ENCODE data around the gene MYO1H. TPM values are rescaled to one million over a fixed set of nuclear protein-coding genes. Genes with fewer than 3 reads are reported as not detected.
"Not testable (repeated sequence)": the region's sequence is repeated elsewhere in the genome, so short reads cannot be mapped to it uniquely, and the experiment has no call there.

MYO1H gene
- total and polyA plus RNA-seq, 4 experiments from 2014 or later = not detected

GRCh38 chr12:109307051-109307450 lies 40.6 kb upstream of the MYO1H start:
- Mint-ChIP-seq H3K4me1 (peaks cover 5 to 14% (median 11%) of the 10 kb centered on the region in 4 donors), H3K4me3 (no peak overlapping the region), H3K27me3 (peaks cover 42 to 59% of the 10 kb centered on the region in 2 donors), H3K9me3 (peaks cover 0 to 2% (median 0%) of the 10 kb centered on the region in 8 donors), H3K27ac (no peak overlapping the region), H3K36me3 (no peaks in the 10 kb centered on the region)
- Histone ChIP-seq H3K27ac (ENCODE audit: low read depth, low read length) (no peak overlapping the region), H3K36me3 (ENCODE audit: insufficient read depth, low read length) (no peaks in the 10 kb centered on the region), H3K4me1 (ENCODE audit: insufficient read depth, low read length) (peaks cover 9% of the 10 kb centered on the region), H3K27me3 (ENCODE audit: insufficient read depth, low read length) (peaks cover 19% of the 10 kb centered on the region), H3K9me3 (ENCODE audit: control insufficient read depth in 1 of 2, low read length in 2 of 2) (no peaks in the 10 kb centered on the region), H3K4me3 (ENCODE audit: low read length in 2 of 2) (no peak overlapping the region)
- ChIA-PET POLR2A (ENCODE audit: partially characterized antibody) (no interaction called here), CTCF (ENCODE audit: partially characterized antibody) (no interaction called here)
- DNase-seq = no peak
- intact Hi-C loops (cut with micrococcal nuclease) = no loop called here

- peaks cover 50 to 54% of the 10 kb centered on the region in 2 donors for H3K27me3 Mint-ChIP-seq
- intact Hi-C loops (cut with micrococcal nuclease) = no loop called here
- H3K4me3 Mint-ChIP-seq = peak within 1 kb of the TSS; percentile 69 to 88 (median 86)
- no peak within 1 kb of the TSS for H3K27ac ChIP-seq (ENCODE audit: low read depth, low read length)
- no peaks in the 10 kb centered on the region for H3K9me3 ChIP-seq (ENCODE audit: control insufficient read depth in 1 of 2, low read length in 2 of 2)
- H3K4me1 Mint-ChIP-seq = peaks cover 5 to 14% (median 11%) of the 10 kb centered on the region in 4 donors
- peaks cover 9% of the 10 kb centered on the region for H3K4me1 ChIP-seq (ENCODE audit: insufficient read depth, low read length)
- H3K36me3 Mint-ChIP-seq = no peaks in the 10 kb centered on the region
- ChIA-PET POLR2A (ENCODE audit: partially characterized antibody) (no interaction called here), CTCF (ENCODE audit: partially characterized antibody) (no interaction called here)
- peaks cover 0 to 2% (median 0%) of the 10 kb centered on the region in 8 donors for H3K9me3 Mint-ChIP-seq
- H3K27me3 ChIP-seq (ENCODE audit: insufficient read depth, low read length) = peaks cover 19% of the 10 kb centered on the region
- H3K4me3 ChIP-seq (ENCODE audit: low read length in 2 of 2) = peak within 1 kb of the TSS in 1 of 2 donors; percentile 43
- no peak within 1 kb of the TSS for H3K27ac Mint-ChIP-seq
- no peaks in the 10 kb centered on the region for H3K36me3 ChIP-seq (ENCODE audit: insufficient read depth, low read length)
- DNase-seq = no peak
Measured at GRCh38 chr12:109308534-109309380, 38.9 kb upstream of the MYO1H start, which contains the start of gene FOXN4. Gene FOXN4, minus strand, starts transcription at chr12:109309284. Its CDS starts 963 bp downstream, at chr12:109308321.

- H3K9me3 Mint-ChIP-seq = peaks cover 0 to 2% (median 0%) of the 10 kb centered on the region in 8 donors
- intact Hi-C loops (cut with micrococcal nuclease) = no loop called here
- peaks cover 19% of the 10 kb centered on the region for H3K27me3 ChIP-seq (ENCODE audit: insufficient read depth, low read length)
- DNase-seq = peak in 2 of 5 donors; percentile 1 to 7
- H3K4me1 Mint-ChIP-seq = peaks cover 5 to 14% (median 11%) of the 10 kb centered on the region in 4 donors
- no peak overlapping the region for H3K27ac Mint-ChIP-seq
- no peaks in the 10 kb centered on the region for H3K9me3 ChIP-seq (ENCODE audit: control insufficient read depth in 1 of 2, low read length in 2 of 2)
- H3K36me3 Mint-ChIP-seq = no peaks in the 10 kb centered on the region
- H3K36me3 ChIP-seq (ENCODE audit: insufficient read depth, low read length) = no peaks in the 10 kb centered on the region
- ChIA-PET POLR2A (ENCODE audit: partially characterized antibody) (no interaction called here), CTCF (ENCODE audit: partially characterized antibody) (no interaction called here)
- H3K27me3 Mint-ChIP-seq = peaks cover 48 to 49% of the 10 kb centered on the region in 2 donors
- peak overlapping the region in 1 of 2 donors; percentile 43 for H3K4me3 ChIP-seq (ENCODE audit: low read length in 2 of 2)
- H3K27ac ChIP-seq (ENCODE audit: low read depth, low read length) = no peak overlapping the region
- H3K4me3 Mint-ChIP-seq = peak overlapping the region; percentile 69 to 88 (median 86)
- H3K4me1 ChIP-seq (ENCODE audit: insufficient read depth, low read length) = peaks cover 9% of the 10 kb centered on the region
Measured at GRCh38 chr12:109309381-109310246, 38.1 kb upstream of the MYO1H start.

- POLR2A ChIA-PET (ENCODE audit: partially characterized antibody) = no interaction called here
- Mint-ChIP-seq H3K9me3 (peaks cover 0 to 2% (median 0%) of the 10 kb centered on the region in 8 donors), H3K4me3 (peak overlapping the region; percentile 69 to 83 (median 80)), H3K27ac (no peak overlapping the region), H3K4me1 (peaks cover 5 to 14% (median 11%) of the 10 kb centered on the region in 4 donors), H3K36me3 (no peaks in the 10 kb centered on the region), H3K27me3 (peaks cover 49 to 52% of the 10 kb centered on the region in 2 donors)
- peak in 1 of 5 donors; percentile 9 for DNase-seq
- CTCF ChIA-PET (ENCODE audit: partially characterized antibody) = no interaction called here
- Histone ChIP-seq H3K27ac (ENCODE audit: low read depth, low read length) (no peak overlapping the region), H3K36me3 (ENCODE audit: insufficient read depth, low read length) (no peaks in the 10 kb centered on the region), H3K4me1 (ENCODE audit: insufficient read depth, low read length) (peaks cover 9% of the 10 kb centered on the region), H3K27me3 (ENCODE audit: insufficient read depth, low read length) (peaks cover 19% of the 10 kb centered on the region), H3K9me3 (ENCODE audit: control insufficient read depth in 1 of 2, low read length in 2 of 2) (no peaks in the 10 kb centered on the region), H3K4me3 (ENCODE audit: low read length in 2 of 2) (peak overlapping the region in 1 of 2 donors; percentile 43)
- intact Hi-C loops (cut with micrococcal nuclease) = no loop called here
Measured at GRCh38 chr12:109310247-109311125, 37.2 kb upstream of the MYO1H start.

GRCh38 chr12:109321294-109321693 lies 26.4 kb upstream of the MYO1H start:
- CTCF ChIA-PET (ENCODE audit: partially characterized antibody); H3K4me3 Mint-ChIP-seq; H3K9me3 Mint-ChIP-seq; intact Hi-C loops (cut with micrococcal nuclease); H3K36me3 Mint-ChIP-seq; H3K27ac Mint-ChIP-seq; H3K4me1 Mint-ChIP-seq; H3K9me3 ChIP-seq (ENCODE audit: control insufficient read depth in 1 of 2, low read length in 2 of 2); H3K4me1 ChIP-seq (ENCODE audit: insufficient read depth, low read length); H3K36me3 ChIP-seq (ENCODE audit: insufficient read depth, low read length); H3K4me3 ChIP-seq (ENCODE audit: low read length in 2 of 2); POLR2A ChIA-PET (ENCODE audit: partially characterized antibody); H3K27ac ChIP-seq (ENCODE audit: low read depth, low read length); DNase-seq: not testable (repeated sequence)
- peaks cover 11% of the 10 kb centered on the region for H3K27me3 ChIP-seq (ENCODE audit: insufficient read depth, low read length)
- peaks cover 18 to 24% of the 10 kb centered on the region in 2 donors for H3K27me3 Mint-ChIP-seq

- Mint-ChIP-seq H3K4me3 (no peak overlapping the region), H3K9me3 (no peaks in the 10 kb centered on the region), H3K27ac (no peak overlapping the region), H3K4me1 (no peaks in the 10 kb centered on the region), H3K36me3 (no peaks in the 10 kb centered on the region), H3K27me3 (peaks cover 10 to 12% of the 10 kb centered on the region in 2 donors)
- Histone ChIP-seq H3K36me3 (ENCODE audit: insufficient read depth, low read length) (no peaks in the 10 kb centered on the region), H3K4me3 (ENCODE audit: low read length in 2 of 2) (no peak overlapping the region), H3K9me3 (ENCODE audit: control insufficient read depth in 1 of 2, low read length in 2 of 2) (no peaks in the 10 kb centered on the region), H3K27me3 (ENCODE audit: insufficient read depth, low read length) (no peaks in the 10 kb centered on the region), H3K4me1 (ENCODE audit: insufficient read depth, low read length) (no peaks in the 10 kb centered on the region), H3K27ac (ENCODE audit: low read depth, low read length) (no peak overlapping the region)
- intact Hi-C loops (cut with micrococcal nuclease) = no loop called here
- POLR2A ChIA-PET (ENCODE audit: partially characterized antibody) = no interaction called here
- CTCF ChIA-PET (ENCODE audit: partially characterized antibody) = no interaction called here
- DNase-seq = no peak
Measured at GRCh38 chr12:109329003-109329402, 18.7 kb upstream of the MYO1H start.
